ENCODE data around the gene RFC3.

The RFC3 gene

GRCh38 chr13:33776239-33776881 lies 41.6 kb upstream of the RFC3 start:
- TF ChIP-seq FOXP2 (optimal IDR thresholded peaks at IDR 0.05; ENCODE audit: borderline replicate concordance, extremely low read depth, extremely low read length, insufficient read depth), result no peak
- TF ChIP-seq POLR2AphosphoS5 (IDR thresholded peaks at IDR 0.05; ENCODE audit: low read depth, low read length), result no peak
- TF ChIP-seq TAF1 (IDR thresholded peaks at IDR 0.05; ENCODE audit: borderline replicate concordance, insufficient read depth, low read length), result no peak
- no peak for TF ChIP-seq REST (IDR thresholded peaks at IDR 0.05; ENCODE audit: insufficient read depth in 1 of 2, low read depth in 2 of 2, low read length in 2 of 2)
- no peak for TF ChIP-seq SIN3A (IDR thresholded peaks at IDR 0.05; ENCODE audit: borderline replicate concordance, insufficient read depth, low read length)

- TF ChIP-seq POLR2AphosphoS5 (IDR thresholded peaks at IDR 0.05; ENCODE audit: low read depth, low read length) (no peak), FOXP2 (optimal IDR thresholded peaks at IDR 0.05; ENCODE audit: borderline replicate concordance, extremely low read depth, extremely low read length, insufficient read depth) (no peak), SIN3A (IDR thresholded peaks at IDR 0.05; ENCODE audit: borderline replicate concordance, insufficient read depth, low read length) (no peak), TAF1 (IDR thresholded peaks at IDR 0.05; ENCODE audit: borderline replicate concordance, insufficient read depth, low read length) (no peak)
Observed at GRCh38 chr13:33782631-33783030, 35.3 kb upstream of the RFC3 start.

GRCh38 chr13:33784738-33785137 lies 33.2 kb upstream of the RFC3 start:
- no peak for TF ChIP-seq SIN3A (IDR thresholded peaks at IDR 0.05; ENCODE audit: borderline replicate concordance, insufficient read depth, low read length)
- no peak for TF ChIP-seq REST (IDR thresholded peaks at IDR 0.05; ENCODE audit: insufficient read depth in 1 of 2, low read depth in 2 of 2, low read length in 2 of 2)
- TF ChIP-seq TAF1 (IDR thresholded peaks at IDR 0.05; ENCODE audit: borderline replicate concordance, insufficient read depth, low read length), result no peak
- TF ChIP-seq POLR2AphosphoS5 (IDR thresholded peaks at IDR 0.05; ENCODE audit: low read depth, low read length), result no peak
- TF ChIP-seq FOXP2 (optimal IDR thresholded peaks at IDR 0.05; ENCODE audit: borderline replicate concordance, extremely low read depth, extremely low read length, insufficient read depth), result no peak

- TF ChIP-seq REST (IDR thresholded peaks at IDR 0.05; ENCODE audit: insufficient read depth in 1 of 2, low read depth in 2 of 2, low read length in 2 of 2) (no peak), SIN3A (IDR thresholded peaks at IDR 0.05; ENCODE audit: borderline replicate concordance, insufficient read depth, low read length) (no peak), POLR2AphosphoS5 (IDR thresholded peaks at IDR 0.05; ENCODE audit: low read depth, low read length) (no peak), TAF1 (IDR thresholded peaks at IDR 0.05; ENCODE audit: borderline replicate concordance, insufficient read depth, low read length) (no peak), FOXP2 (optimal IDR thresholded peaks at IDR 0.05; ENCODE audit: borderline replicate concordance, extremely low read depth, extremely low read length, insufficient read depth) (no peak)
Observed at GRCh38 chr13:33785384-33785783, 32.6 kb upstream of the RFC3 start.

GRCh38 chr13:33787051-33787591 lies 30.8 kb upstream of the RFC3 start:
- TF ChIP-seq TAF1 (IDR thresholded peaks at IDR 0.05; ENCODE audit: borderline replicate concordance, insufficient read depth, low read length) (no peak), REST (IDR thresholded peaks at IDR 0.05; ENCODE audit: insufficient read depth in 1 of 2, low read depth in 2 of 2, low read length in 2 of 2) (no peak), SIN3A (IDR thresholded peaks at IDR 0.05; ENCODE audit: borderline replicate concordance, insufficient read depth, low read length) (no peak)
